Activated naive CD8-positive, alpha-beta T cell treated with anti-CD3 and anti-CD28 coated beads, Interleukin-2, amount 10 ng/mL, durations not matched to agents 7 days and 5 days (primary cell): ENCODE results near the gene LMTK2. TPM values are rescaled to one million over a fixed set of nuclear protein-coding genes. Genes with fewer than 3 reads are reported as not detected.
A peak's percentile ranks its signal among the peaks of the same experiment; 100 is the strongest.

Experiments
- ATAC-seq: fragments of 150-1000 bp; cut with Tn5 transposase; one replicate; pipeline ENCODE4 v1.10.0; 2021; ENCODE audit warnings: low read depth, moderate library complexity
- POLR2A ChIA-PET: fragments of 350-600 bp; sonication (Branson Sonifier 250); formaldehyde crosslinking; loops from one replicate; lab custom pipeline; 2021; ENCODE audit warnings: antibody characterized with exemption; lab: Charles Lee
- DNase-seq: peaks from one replicate; pipeline ENCODE4 v3.0.0; 2021
- H3K27ac Mint-ChIP-seq: one replicate; pipeline ENCODE4 v1.8.0; 2022; ENCODE audit warnings: mild to moderate bottlenecking, mixed read lengths
- H3K27me3 Mint-ChIP-seq: one replicate; pipeline ENCODE4 v1.8.0; 2022; ENCODE audit warnings: mild to moderate bottlenecking, moderate library complexity, mixed read lengths
- H3K36me3 Mint-ChIP-seq: one replicate; pipeline ENCODE4 v1.8.0; 2021; ENCODE audit warnings: mild to moderate bottlenecking, mixed read lengths
- H3K4me1 Mint-ChIP-seq: one replicate; pipeline ENCODE4 v1.8.0; 2021; ENCODE audit warnings: mixed read lengths
- H3K4me3 Mint-ChIP-seq: one replicate; pipeline ENCODE4 v1.8.0; 2022; ENCODE audit warnings: mild to moderate bottlenecking, moderate library complexity, mixed read lengths
- H3K9me3 Mint-ChIP-seq: one replicate; pipeline ENCODE4 v1.8.0; 2021; ENCODE audit warnings: mixed read lengths
- total RNA-seq, 2 experiments: library from RNA; stranded (reverse); gene quantifications; one replicate each; pipeline ENCODE4 v1.2.3, GENCODE V29; 2021

The LMTK2 gene
- total RNA-seq, 2 experiments from 2014 or later: 13.1 to 13.5 TPM

- Mint-ChIP-seq H3K4me3 (no peak overlapping the region), H3K36me3 (peaks cover 7% of the 10 kb centered on the region), H3K27me3 (no peaks in the 10 kb centered on the region), H3K4me1 (no peaks in the 10 kb centered on the region), H3K9me3 (no peaks in the 10 kb centered on the region), H3K27ac (no peak overlapping the region)
- POLR2A ChIA-PET: no interaction called here
- no peak for DNase-seq
- no peak for ATAC-seq
Observed at GRCh38 chr7:98163269-98163668, 56.6 kb downstream of the LMTK2 start.

GRCh38 chr7:98163704-98164494, 57.2 kb downstream of the LMTK2 start:
- ATAC-seq (no peak), DNase-seq (no peak)
- POLR2A ChIA-PET: no interaction called here
- Mint-ChIP-seq H3K9me3 (no peaks in the 10 kb centered on the region), H3K4me1 (peaks cover 2% of the 10 kb centered on the region), H3K27ac (no peak overlapping the region), H3K27me3 (no peaks in the 10 kb centered on the region), H3K36me3 (peaks cover 7% of the 10 kb centered on the region), H3K4me3 (no peak overlapping the region)

- peaks cover 2% of the 10 kb centered on the region for H3K4me1 Mint-ChIP-seq
- POLR2A ChIA-PET: interaction anchor here (1.2 kb wide), 1 partner anchor 60 kb away, joined by 3 read pairs; no protein-coding TSS in a partner anchor
- H3K4me3 Mint-ChIP-seq: no peak overlapping the region
- no peaks in the 10 kb centered on the region for H3K27me3 Mint-ChIP-seq
- peak; percentile 71 for DNase-seq
- peak; percentile 65 for ATAC-seq
- no peak overlapping the region for H3K27ac Mint-ChIP-seq
- no peaks in the 10 kb centered on the region for H3K9me3 Mint-ChIP-seq
- H3K36me3 Mint-ChIP-seq: no peaks in the 10 kb centered on the region
Observed at GRCh38 chr7:98165827-98166667, 59.4 kb downstream of the LMTK2 start.

DNA sequence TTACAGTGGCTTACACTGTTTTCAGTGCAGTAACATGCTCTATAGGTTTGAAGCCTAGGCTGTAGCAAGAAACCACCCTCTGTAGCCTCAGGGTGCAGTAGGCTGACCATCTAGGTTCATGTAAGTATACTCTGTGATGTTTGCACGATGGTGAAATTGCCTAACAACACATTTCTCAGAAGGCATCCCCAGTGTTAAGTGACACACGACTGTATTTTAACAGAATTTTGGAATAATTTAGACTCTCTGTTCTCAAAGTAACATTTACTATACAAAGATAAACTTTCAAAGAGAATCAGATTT, 60.0 kb downstream of the LMTK2 start:
- no peak overlapping the region for H3K4me3 Mint-ChIP-seq

GRCh38 chr7:98167653-98168052, 61.0 kb downstream of the LMTK2 start:
- no peak overlapping the region for H3K27ac Mint-ChIP-seq
- H3K9me3 Mint-ChIP-seq: no peaks in the 10 kb centered on the region

More for the DNA sequence above, 60.0 kb downstream of the LMTK2 start:
- H3K27me3 Mint-ChIP-seq: no peaks in the 10 kb centered on the region
- H3K36me3 Mint-ChIP-seq: no peaks in the 10 kb centered on the region
- no peaks in the 10 kb centered on the region for H3K9me3 Mint-ChIP-seq
- POLR2A ChIA-PET: interaction anchor here (1.2 kb wide), 1 partner anchor 61 kb away, joined by 3 read pairs; no protein-coding TSS in a partner anchor
- H3K4me1 Mint-ChIP-seq: peaks cover 2% of the 10 kb centered on the region
- DNase-seq (no peak), ATAC-seq (no peak)
- no peak overlapping the region for H3K27ac Mint-ChIP-seq

GRCh38 chr7:98168181-98168903, 61.7 kb downstream of the LMTK2 start:
- Mint-ChIP-seq H3K36me3 (no peaks in the 10 kb centered on the region), H3K4me3 (no peak overlapping the region), H3K27me3 (no peaks in the 10 kb centered on the region), H3K4me1 (peaks cover 2% of the 10 kb centered on the region), H3K27ac (no peak overlapping the region), H3K9me3 (no peaks in the 10 kb centered on the region)
- POLR2A ChIA-PET: interaction anchor here (0.6 to 1.0 kb wide), 4 partner anchors 11 to 239 kb away, joined by 3 to 4 read pairs (median 4); no protein-coding TSS in a partner anchor
- no peak for DNase-seq
- peak; percentile 62 for ATAC-seq

More at GRCh38 chr7:98167653-98168052, 61.0 kb downstream of the LMTK2 start:
- H3K4me1 Mint-ChIP-seq: peaks cover 2% of the 10 kb centered on the region
- ATAC-seq (no peak), DNase-seq (no peak)
- H3K27me3 Mint-ChIP-seq: no peaks in the 10 kb centered on the region
- POLR2A ChIA-PET: no interaction called here
- H3K36me3 Mint-ChIP-seq: no peaks in the 10 kb centered on the region
- no peak overlapping the region for H3K4me3 Mint-ChIP-seq

- H3K4me1 Mint-ChIP-seq: peaks cover 2% of the 10 kb centered on the region
- H3K9me3 Mint-ChIP-seq: no peaks in the 10 kb centered on the region
- ATAC-seq (no peak), DNase-seq (no peak)
- POLR2A ChIA-PET: interaction anchor here (0.6 to 1.0 kb wide), 3 partner anchors 12 to 148 kb away, joined by 3 to 4 read pairs (median 4); no protein-coding TSS in a partner anchor
- no peaks in the 10 kb centered on the region for H3K27me3 Mint-ChIP-seq
- H3K27ac Mint-ChIP-seq: no peak overlapping the region
- no peaks in the 10 kb centered on the region for H3K36me3 Mint-ChIP-seq
- no peak overlapping the region for H3K4me3 Mint-ChIP-seq
Observed at GRCh38 chr7:98168904-98169621, 62.4 kb downstream of the LMTK2 start.

GRCh38 chr7:98170966-98171365, 64.3 kb downstream of the LMTK2 start:
- no peak overlapping the region for H3K27ac Mint-ChIP-seq
- no peak overlapping the region for H3K4me3 Mint-ChIP-seq
- H3K27me3 Mint-ChIP-seq: no peaks in the 10 kb centered on the region
- H3K36me3 Mint-ChIP-seq: no peaks in the 10 kb centered on the region
- DNase-seq (no peak), ATAC-seq (no peak)
- POLR2A ChIA-PET: no interaction called here
- H3K9me3 Mint-ChIP-seq: no peaks in the 10 kb centered on the region
- H3K4me1 Mint-ChIP-seq: peaks cover 2% of the 10 kb centered on the region

GRCh38 chr7:98171449-98171848, 64.8 kb downstream of the LMTK2 start:
- Mint-ChIP-seq H3K27me3 (no peaks in the 10 kb centered on the region), H3K4me1 (peaks cover 2% of the 10 kb centered on the region), H3K36me3 (no peaks in the 10 kb centered on the region), H3K4me3 (no peak overlapping the region), H3K27ac (no peak overlapping the region), H3K9me3 (no peaks in the 10 kb centered on the region)
- DNase-seq: no peak
- no peak for ATAC-seq
- POLR2A ChIA-PET: no interaction called here

DNA sequence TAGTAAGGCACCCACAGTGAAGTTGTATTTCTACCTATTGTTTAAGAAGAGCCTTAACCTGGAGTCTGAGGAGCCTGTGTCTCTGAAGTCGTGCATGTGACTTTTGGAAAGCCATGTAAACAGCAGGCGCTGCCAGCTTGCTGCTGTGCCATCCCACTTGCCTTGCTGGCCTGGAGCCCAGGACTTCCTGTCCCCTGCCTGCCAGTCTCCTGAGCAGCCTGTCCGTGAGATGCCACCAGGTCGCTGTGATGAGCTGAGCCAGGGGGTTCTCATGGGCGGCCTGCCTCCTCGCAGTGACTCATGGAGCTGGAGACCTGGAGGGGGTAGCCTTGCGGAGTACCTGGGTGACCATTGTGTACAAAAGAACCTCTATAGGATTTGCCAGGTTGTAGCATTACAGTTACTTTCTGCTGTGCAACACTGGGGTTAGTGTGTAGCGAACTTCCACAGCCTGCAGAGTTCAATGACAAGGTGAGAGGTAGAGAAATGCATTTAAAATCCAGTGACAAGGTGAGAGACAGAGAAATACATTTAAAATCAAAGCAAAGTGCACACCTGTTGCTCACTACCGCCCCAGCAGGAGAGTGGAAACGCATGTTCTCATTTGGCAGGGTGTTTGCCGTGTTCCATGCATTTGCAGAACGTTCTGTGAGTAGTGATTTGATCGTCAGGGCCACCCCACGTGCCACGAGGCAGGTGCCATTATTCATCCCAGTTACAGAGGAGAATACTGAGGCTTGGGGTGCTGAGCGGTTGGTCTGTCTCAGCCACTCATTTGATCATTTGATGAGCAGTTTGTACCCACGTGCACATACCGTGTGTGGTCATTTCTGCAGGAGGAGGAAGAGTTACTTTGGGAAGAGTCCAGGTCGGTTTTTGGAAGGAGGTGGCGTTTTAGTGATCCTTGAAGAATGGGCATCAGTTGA, 67.9 kb downstream of the LMTK2 start:
- ATAC-seq: no peak
- Mint-ChIP-seq H3K4me3 (no peak overlapping the region), H3K27ac (no peak overlapping the region), H3K4me1 (no peaks in the 10 kb centered on the region), H3K27me3 (no peaks in the 10 kb centered on the region), H3K36me3 (no peaks in the 10 kb centered on the region), H3K9me3 (no peaks in the 10 kb centered on the region)
- POLR2A ChIA-PET: no interaction called here
- no peak for DNase-seq

GRCh38 chr7:98175260-98175940, 68.7 kb downstream of the LMTK2 start:
- H3K4me1 Mint-ChIP-seq: no peaks in the 10 kb centered on the region
- ATAC-seq: no peak

More at GRCh38 chr7:98175260-98175940, 68.7 kb downstream of the LMTK2 start:
- POLR2A ChIA-PET: no interaction called here
- Mint-ChIP-seq H3K9me3 (no peaks in the 10 kb centered on the region), H3K36me3 (no peaks in the 10 kb centered on the region), H3K27me3 (no peaks in the 10 kb centered on the region), H3K4me3 (no peak overlapping the region), H3K27ac (no peak overlapping the region)
- DNase-seq: no peak
